ENCODE measurements around the gene CHIC2.

GRCh38 chr4:53987761-53988171 lies 76.6 kb downstream of the CHIC2 start:
- no peak for TF ChIP-seq CTCF (conservative IDR thresholded peaks at IDR 0.05; ENCODE audit: low read length)
- no peak for TF ChIP-seq EZH2phosphoT487 (IDR thresholded peaks at IDR 0.05; ENCODE audit: borderline replicate concordance, low read depth, low read length)
